Measurements from ENCODE around the gene CELF2.

The CELF2 gene

GRCh38 chr10:11382187-11382586 is 364.5 kb downstream of the CELF2 start:
- Histone ChIP-seq H3K4me1 (ENCODE audit: control insufficient read depth in 1 of 2, insufficient read depth in 2 of 2, low read length in 2 of 2) (no peaks in the 10 kb centered on the region), H3K9me3 (ENCODE audit: control insufficient read depth in 1 of 2, low read length in 2 of 2) (no peaks in the 10 kb centered on the region), H3K27me3 (ENCODE audit: low read depth, low read length) (no peaks in the 10 kb centered on the region)

GRCh38 chr10:11386044-11386443 is 368.4 kb downstream of the CELF2 start:
- no peaks in the 10 kb centered on the region for H3K4me1 ChIP-seq (ENCODE audit: control insufficient read depth in 1 of 2, insufficient read depth in 2 of 2, low read length in 2 of 2)
- H3K27me3 ChIP-seq (ENCODE audit: low read depth, low read length): no peaks in the 10 kb centered on the region
- no peak overlapping the region for H3K4me3 ChIP-seq (ENCODE audit: low read depth in 1 of 2, low read length in 2 of 2)
- H3K36me3 ChIP-seq (ENCODE audit: control insufficient read depth in 1 of 2, insufficient read depth in 2 of 2, low read length in 2 of 2): no peaks in the 10 kb centered on the region
- no peak overlapping the region for H3K27ac ChIP-seq (ENCODE audit: low read length)
- no peaks in the 10 kb centered on the region for H3K9me3 ChIP-seq (ENCODE audit: control insufficient read depth in 1 of 2, low read length in 2 of 2)

More at GRCh38 chr10:11382187-11382586, 364.5 kb downstream of the CELF2 start:
- H3K27ac ChIP-seq (ENCODE audit: low read length): no peak overlapping the region
- no peak overlapping the region for H3K4me3 ChIP-seq (ENCODE audit: low read depth in 1 of 2, low read length in 2 of 2)
- no peaks in the 10 kb centered on the region for H3K36me3 ChIP-seq (ENCODE audit: control insufficient read depth in 1 of 2, insufficient read depth in 2 of 2, low read length in 2 of 2)
